Vagina (tissue), 2 donors: ENCODE data around the gene PCNT. TPM values are rescaled to one million over a fixed set of nuclear protein-coding genes. Genes with fewer than 3 reads are reported as not detected.
A peak's percentile ranks its signal among the peaks of the same experiment; 100 is the strongest.

Experiments used
- DNase-seq, 2 donors: peaks; one replicate each; pipeline ENCODE4 v3.0.0-alpha.2; 2017; ENCODE audit errors: extremely low spot score in 2 of 2
- H3K27ac ChIP-seq: fragments of 200-600 bp; sonication (generic); one replicate; pipeline ENCODE4 v1.5.1; 2019
- H3K27me3 ChIP-seq: fragments of 200-600 bp; sonication (generic); one replicate; pipeline ENCODE4 v1.5.1; 2019
- H3K36me3 ChIP-seq, 2 donors: fragments of 200-600 bp; sonication (generic); one replicate each; pipeline ENCODE4 v1.5.1; 2017 to 2019
- H3K4me1 ChIP-seq: fragments of 200-600 bp; sonication (generic); one replicate; pipeline ENCODE4 v1.5.1; 2019
- H3K4me3 ChIP-seq, 2 donors: fragments of 200-600 bp; sonication (generic); 1 replicate in 1 of 2; 2 replicates in 1 of 2; pipeline ENCODE4 v1.5.1; 2016 to 2019
- H3K9me3 ChIP-seq: fragments of 200-600 bp; sonication (generic); one replicate; pipeline ENCODE4 v1.5.1; 2019
- CTCF ChIP-seq, 3 experiments: fragments of 450-650 bp in 2 of 3; fragments of 200-600 bp in 1 of 3; sonication (generic) in 1 of 3; IDR thresholded peaks; one replicate each; pipeline ENCODE4 v1.5.1; 2017 to 2019; ENCODE audit warnings: antibody characterized with exemption in 3 of 3, mild to moderate bottlenecking in 2 of 3, moderate library complexity in 2 of 3
- POLR2A ChIP-seq, 2 donors: fragments of 450-650 bp; IDR thresholded peaks; one replicate each; pipeline ENCODE4 v1.6.1; 2017; ENCODE audit warnings: antibody characterized with exemption in 2 of 2, mild to moderate bottlenecking in 2 of 2, moderate library complexity in 2 of 2
- POLR2AphosphoS5 ChIP-seq, 2 donors: sonication (generic); formaldehyde crosslinking; IDR thresholded peaks; one replicate each; pipeline ENCODE4 v1.9.0; 2017; ENCODE audit warnings: antibody characterized with exemption in 2 of 2, mild to moderate bottlenecking in 2 of 2, low read depth in 1 of 2; ENCODE audit not compliant: insufficient read depth in 1 of 2
- intact Hi-C: fragments of 100-400 bp; cut with DNase I; formaldehyde crosslinking; loops from one replicate; pipeline ENCODE4 v1.15.1; 2023
- total RNA-seq: library from RNA; depleted of rRNA; stranded (reverse); fragments of >200 nt; gene quantifications from one replicate; pipeline ENCODE4 v1.2.3, GENCODE V29; 2016

The PCNT gene
- total RNA-seq, 1 donor from 2014 or later = 35.8 TPM

- TF ChIP-seq POLR2AphosphoS5 (IDR thresholded peaks at IDR 0.05; ENCODE audit: insufficient read depth in 1 of 2, low read depth in 1 of 2) = no peak
- TF ChIP-seq POLR2A (IDR thresholded peaks at IDR 0.05) = no peak
- TF ChIP-seq CTCF (IDR thresholded peaks at IDR 0.05) = no peak
- Histone ChIP-seq H3K36me3 (peaks cover 0 to 36% of the 10 kb centered on the region in 2 donors), H3K27me3 (no peaks in the 10 kb centered on the region), H3K4me3 (no peak overlapping the region), H3K4me1 (peaks cover 23% of the 10 kb centered on the region), H3K9me3 (no peaks in the 10 kb centered on the region), H3K27ac (no peak overlapping the region)
- DNase-seq = no peak
- intact Hi-C loops = no loop called here
Observed at GRCh38 chr21:46390603-46391545, 66.9 kb downstream of the PCNT start.

- TF ChIP-seq CTCF (IDR thresholded peaks at IDR 0.05) (no peak), POLR2A (IDR thresholded peaks at IDR 0.05) (no peak), POLR2AphosphoS5 (IDR thresholded peaks at IDR 0.05; ENCODE audit: insufficient read depth in 1 of 2, low read depth in 1 of 2) (no peak)
- H3K27ac ChIP-seq = no peak overlapping the region
- peaks cover 0 to 30% of the 10 kb centered on the region in 2 donors for H3K36me3 ChIP-seq
- DNase-seq = no peak
- peaks cover 16% of the 10 kb centered on the region for H3K4me1 ChIP-seq
- intact Hi-C loops = no loop called here
- H3K4me3 ChIP-seq = no peak overlapping the region
- no peaks in the 10 kb centered on the region for H3K27me3 ChIP-seq
- no peaks in the 10 kb centered on the region for H3K9me3 ChIP-seq
Observed at GRCh38 chr21:46391773-46392172, 67.8 kb downstream of the PCNT start.

DNA sequence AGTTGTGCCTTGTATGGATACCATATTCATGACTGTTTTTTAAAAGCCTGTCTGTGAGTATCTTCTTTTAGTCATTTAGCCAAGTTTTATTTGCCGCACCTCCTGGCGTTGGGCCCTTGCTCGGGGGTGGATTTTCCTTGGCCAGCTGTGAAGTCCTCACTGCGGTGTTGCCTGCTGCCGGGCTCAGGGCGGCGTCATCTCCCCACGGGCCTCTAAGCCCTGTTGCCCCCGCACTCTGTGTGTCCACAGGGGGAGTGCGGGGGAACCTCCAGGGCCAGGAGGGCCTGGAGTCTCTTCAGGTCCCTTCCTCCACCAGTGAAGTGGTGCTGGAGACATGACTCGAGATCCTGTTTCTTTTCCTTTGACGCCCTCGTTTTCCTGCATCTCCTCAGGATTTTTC is 69.0 kb downstream of the PCNT start:
- DNase-seq = no peak
- Histone ChIP-seq H3K4me3 (no peak overlapping the region), H3K27ac (peak overlapping the region; percentile 61)

DNA sequence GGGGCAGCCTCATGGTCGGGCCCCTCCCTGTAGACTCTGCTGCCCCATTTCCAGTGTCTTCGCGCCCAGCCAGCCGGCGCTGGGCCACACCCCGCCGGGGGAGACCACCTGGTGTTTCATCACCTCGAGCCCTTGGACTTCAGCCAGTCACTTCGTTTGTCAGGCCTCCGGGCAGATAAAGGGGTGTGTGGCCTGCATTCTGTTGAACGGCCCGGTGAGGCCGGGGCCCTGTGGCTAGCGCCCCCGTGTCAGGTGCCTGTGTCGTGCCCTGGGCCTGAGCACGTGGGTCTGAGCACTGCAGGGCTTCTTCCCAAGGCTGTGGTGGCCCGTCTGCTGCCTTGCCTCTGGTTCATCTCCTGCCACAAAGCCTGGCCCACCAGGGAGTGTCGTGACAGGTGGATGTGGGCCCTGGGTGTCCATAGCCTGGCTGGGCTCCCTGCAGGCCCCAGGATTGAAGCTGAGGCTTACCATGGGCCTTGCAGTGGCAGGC is 69.5 kb downstream of the PCNT start:
- peaks cover 16% of the 10 kb centered on the region for H3K4me1 ChIP-seq
- H3K27ac ChIP-seq = peak overlapping the region; percentile 61
- no peaks in the 10 kb centered on the region for H3K27me3 ChIP-seq
- H3K36me3 ChIP-seq = peaks cover 0 to 44% of the 10 kb centered on the region in 2 donors
- H3K4me3 ChIP-seq = no peak overlapping the region
- no peaks in the 10 kb centered on the region for H3K9me3 ChIP-seq
- intact Hi-C loops = no loop called here
- DNase-seq = no peak
- no peak for TF ChIP-seq CTCF (IDR thresholded peaks at IDR 0.05)
- no peak for TF ChIP-seq POLR2AphosphoS5 (IDR thresholded peaks at IDR 0.05; ENCODE audit: insufficient read depth in 1 of 2, low read depth in 1 of 2)
- no peak for TF ChIP-seq POLR2A (IDR thresholded peaks at IDR 0.05)

More for the DNA sequence above, 69.0 kb downstream of the PCNT start:
- H3K36me3 ChIP-seq = peaks cover 0 to 38% of the 10 kb centered on the region in 2 donors
- no peaks in the 10 kb centered on the region for H3K9me3 ChIP-seq
- no peaks in the 10 kb centered on the region for H3K27me3 ChIP-seq
- intact Hi-C loops = no loop called here
- no peak for TF ChIP-seq CTCF (IDR thresholded peaks at IDR 0.05)
- peak in 1 of 2 donors; percentile 34 for TF ChIP-seq POLR2AphosphoS5 (IDR thresholded peaks at IDR 0.05; ENCODE audit: insufficient read depth in 1 of 2, low read depth in 1 of 2)
- TF ChIP-seq POLR2A (IDR thresholded peaks at IDR 0.05) = no peak
- peaks cover 16% of the 10 kb centered on the region for H3K4me1 ChIP-seq
